Measurements from ENCODE around the gene P3R3URF.

DNA sequence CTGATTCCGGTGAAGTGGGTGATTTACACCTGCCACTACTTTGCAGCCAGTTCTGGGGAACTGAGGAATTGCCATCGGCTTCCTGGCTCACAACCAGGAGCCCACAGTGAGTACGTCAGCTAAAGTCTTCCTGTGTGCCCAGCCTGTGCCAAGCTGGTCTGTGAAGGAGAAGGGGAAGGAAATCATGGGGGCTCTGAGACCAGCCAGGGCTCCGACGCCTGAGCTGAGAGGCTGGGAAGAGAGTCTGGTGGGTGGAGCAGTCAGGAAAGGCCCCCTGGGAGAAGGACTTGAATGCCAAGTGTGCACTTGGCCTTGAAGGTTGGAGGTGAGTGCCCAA is 28.1 kb upstream of the P3R3URF start:
- no peak for TF ChIP-seq CTCF (IDR thresholded peaks at IDR 0.05)
- no peak for TF ChIP-seq POLR2A (IDR thresholded peaks at IDR 0.05)

Data from Peyer's patch (tissue), 4 donors.